ENCODE measurements around the gene DLG2. TPM values are rescaled to one million over a fixed set of nuclear protein-coding genes. Genes with fewer than 3 reads are reported as not detected.

Gene DLG2
- total RNA-seq, 1 donor from 2014 or later, result 2.4 TPM

- Mint-ChIP-seq H3K9me3 (ENCODE audit: low read depth) (no peaks in the 10 kb centered on the region), H3K4me1 (ENCODE audit: low read depth) (peaks cover 1% of the 10 kb centered on the region), H3K36me3 (ENCODE audit: insufficient read depth) (no peaks in the 10 kb centered on the region), H3K27ac (no peak overlapping the region), H3K27me3 (no peaks in the 10 kb centered on the region), H3K4me3 (ENCODE audit: low read depth) (no peak overlapping the region)
- no peak for TF ChIP-seq CTCF (IDR thresholded peaks at IDR 0.05; ENCODE audit: unreplicated experiment)
- DNase-seq (ENCODE audit: low spot score, unreplicated experiment), result no peak
Measured at GRCh38 chr11:84501750-84502149, 1125.4 kb downstream of the DLG2 start.

GRCh38 chr11:84497981-84498411, 1129.1 kb downstream of the DLG2 start:
- H3K36me3 Mint-ChIP-seq (ENCODE audit: insufficient read depth), result no peaks in the 10 kb centered on the region
- no peaks in the 10 kb centered on the region for H3K9me3 Mint-ChIP-seq (ENCODE audit: low read depth)
- no peak for DNase-seq (ENCODE audit: low spot score, unreplicated experiment)
- H3K27me3 Mint-ChIP-seq, result no peaks in the 10 kb centered on the region
- H3K4me3 Mint-ChIP-seq (ENCODE audit: low read depth), result no peak overlapping the region
- no peak for TF ChIP-seq CTCF (IDR thresholded peaks at IDR 0.05; ENCODE audit: unreplicated experiment)
- H3K27ac Mint-ChIP-seq, result no peak overlapping the region
- H3K4me1 Mint-ChIP-seq (ENCODE audit: low read depth), result no peaks in the 10 kb centered on the region

- no peak overlapping the region for H3K27ac Mint-ChIP-seq
Measured at GRCh38 chr11:84497181-84497580, 1130.0 kb downstream of the DLG2 start.

GRCh38 chr11:84496122-84496521, 1131.0 kb downstream of the DLG2 start:
- no peak overlapping the region for H3K27ac Mint-ChIP-seq
- no peaks in the 10 kb centered on the region for H3K9me3 Mint-ChIP-seq (ENCODE audit: low read depth)
- H3K27me3 Mint-ChIP-seq, result no peaks in the 10 kb centered on the region
- no peak for TF ChIP-seq CTCF (IDR thresholded peaks at IDR 0.05; ENCODE audit: unreplicated experiment)
- no peaks in the 10 kb centered on the region for H3K36me3 Mint-ChIP-seq (ENCODE audit: insufficient read depth)
- no peak for DNase-seq (ENCODE audit: low spot score, unreplicated experiment)
- no peak overlapping the region for H3K4me3 Mint-ChIP-seq (ENCODE audit: low read depth)
- H3K4me1 Mint-ChIP-seq (ENCODE audit: low read depth), result no peaks in the 10 kb centered on the region

More at GRCh38 chr11:84497181-84497580, 1130.0 kb downstream of the DLG2 start:
- H3K9me3 Mint-ChIP-seq (ENCODE audit: low read depth), result no peaks in the 10 kb centered on the region
- no peak overlapping the region for H3K4me3 Mint-ChIP-seq (ENCODE audit: low read depth)
- no peaks in the 10 kb centered on the region for H3K4me1 Mint-ChIP-seq (ENCODE audit: low read depth)
- H3K36me3 Mint-ChIP-seq (ENCODE audit: insufficient read depth), result no peaks in the 10 kb centered on the region
- H3K27me3 Mint-ChIP-seq, result no peaks in the 10 kb centered on the region
- DNase-seq (ENCODE audit: low spot score, unreplicated experiment), result no peak
- no peak for TF ChIP-seq CTCF (IDR thresholded peaks at IDR 0.05; ENCODE audit: unreplicated experiment)

- no peaks in the 10 kb centered on the region for H3K27me3 Mint-ChIP-seq
- H3K36me3 Mint-ChIP-seq (ENCODE audit: insufficient read depth), result no peaks in the 10 kb centered on the region
- no peak for DNase-seq (ENCODE audit: low spot score, unreplicated experiment)
- H3K4me1 Mint-ChIP-seq (ENCODE audit: low read depth), result no peaks in the 10 kb centered on the region
- no peak for TF ChIP-seq CTCF (IDR thresholded peaks at IDR 0.05; ENCODE audit: unreplicated experiment)
- H3K27ac Mint-ChIP-seq, result no peak overlapping the region
- no peak overlapping the region for H3K4me3 Mint-ChIP-seq (ENCODE audit: low read depth)
- no peaks in the 10 kb centered on the region for H3K9me3 Mint-ChIP-seq (ENCODE audit: low read depth)
Measured at GRCh38 chr11:84480131-84480530, 1147.0 kb downstream of the DLG2 start.
